NCI-H2029 treated with DMSO at 0.1 percent for 48 hours (cell line): ENCODE measurements around the gene ENOX1.

Source experiments
- DNase-seq: peaks from one replicate; lab custom pipeline; 2025; lab: John Stamatoyannopoulos, UW

ENOX1 gene

GRCh38 chr13:43608400-43609137 is 178.2 kb downstream of the ENOX1 start:
- no peak for DNase-seq

GRCh38 chr13:43597599-43597945 is 189.2 kb downstream of the ENOX1 start:
- no peak for DNase-seq

GRCh38 chr13:43596924-43597598 is 189.7 kb downstream of the ENOX1 start:
- no peak for DNase-seq

- DNase-seq, result no peak
Observed at GRCh38 chr13:43596006-43596405, 190.8 kb downstream of the ENOX1 start.

- DNase-seq, result no peak
Observed at GRCh38 chr13:43587376-43587775, 199.4 kb downstream of the ENOX1 start.

GRCh38 chr13:43584751-43585150 is 202.0 kb downstream of the ENOX1 start:
- DNase-seq, result no peak

- DNase-seq, result no peak
Observed at GRCh38 chr13:43583321-43583720, 203.5 kb downstream of the ENOX1 start.

- no peak for DNase-seq
Observed at GRCh38 chr13:43580280-43580679, 206.5 kb downstream of the ENOX1 start.

GRCh38 chr13:43579321-43579720 is 207.5 kb downstream of the ENOX1 start:
- no peak for DNase-seq

GRCh38 chr13:43574605-43575004 is 212.2 kb downstream of the ENOX1 start:
- DNase-seq, result no peak

- no peak for DNase-seq
Observed at GRCh38 chr13:43573802-43574514, 212.8 kb downstream of the ENOX1 start.

- DNase-seq, result no peak
Observed at GRCh38 chr13:43573361-43573740, 213.4 kb downstream of the ENOX1 start.

GRCh38 chr13:43572656-43573360 is 214.0 kb downstream of the ENOX1 start:
- DNase-seq, result no peak

GRCh38 chr13:43569658-43570057 is 217.1 kb downstream of the ENOX1 start:
- DNase-seq, result no peak

GRCh38 chr13:43567608-43568007 is 219.2 kb downstream of the ENOX1 start:
- no peak for DNase-seq

GRCh38 chr13:43564952-43565351 is 221.8 kb downstream of the ENOX1 start:
- no peak for DNase-seq

- no peak for DNase-seq
Observed at GRCh38 chr13:43561081-43561480, 225.7 kb downstream of the ENOX1 start.

GRCh38 chr13:43558939-43559338 is 227.8 kb downstream of the ENOX1 start:
- no peak for DNase-seq

- no peak for DNase-seq
Observed at GRCh38 chr13:43558326-43558725, 228.4 kb downstream of the ENOX1 start.

GRCh38 chr13:43555667-43556066 is 231.1 kb downstream of the ENOX1 start:
- no peak for DNase-seq

- DNase-seq, result no peak
Observed at GRCh38 chr13:43551897-43552456, 234.8 kb downstream of the ENOX1 start.

- no peak for DNase-seq
Observed at GRCh38 chr13:43546816-43547215, 240.0 kb downstream of the ENOX1 start.
